Measurements from ENCODE around the gene HRCT1. TPM values are rescaled to one million over a fixed set of nuclear protein-coding genes. Genes with fewer than 3 reads are reported as not detected.
"Not testable (repeated sequence)": the region's sequence is repeated elsewhere in the genome, so short reads cannot be mapped to it uniquely, and the experiment has no call there.

Gene HRCT1
- total RNA-seq, 3 donors from 2014 or later: 3.4 to 16.0 (median 12.8) TPM

- no peak for DNase-seq (ENCODE audit: low spot score in 2 of 2)
- H3K4me3 ChIP-seq: no peak overlapping the region
- intact Hi-C loops (cut with DNase I; ENCODE audit: low total_unique reads): no loop called here
- H3K36me3 ChIP-seq: no peaks in the 10 kb centered on the region
- no peaks in the 10 kb centered on the region for H3K27me3 ChIP-seq
- H3K27ac ChIP-seq: no peak overlapping the region
- no peak for TF ChIP-seq POLR2AphosphoS5 (IDR thresholded peaks at IDR 0.05)
- no peak for TF ChIP-seq CTCF (IDR thresholded peaks at IDR 0.05)
- TF ChIP-seq POLR2A (IDR thresholded peaks at IDR 0.05): no peak
- no peaks in the 10 kb centered on the region for H3K9me3 ChIP-seq
- no peaks in the 10 kb centered on the region for H3K4me1 ChIP-seq
Observed at GRCh38 chr9:35932735-35933134, 26.7 kb downstream of the HRCT1 start.

GRCh38 chr9:35933550-35934067, 27.6 kb downstream of the HRCT1 start:
- Histone ChIP-seq H3K36me3 (no peaks in the 10 kb centered on the region), H3K4me1 (no peaks in the 10 kb centered on the region), H3K4me3 (no peak overlapping the region), H3K9me3 (no peaks in the 10 kb centered on the region), H3K27me3 (no peaks in the 10 kb centered on the region), H3K27ac (no peak overlapping the region)
- no peak for TF ChIP-seq POLR2AphosphoS5 (IDR thresholded peaks at IDR 0.05)
- intact Hi-C loops (cut with DNase I; ENCODE audit: low total_unique reads): no loop called here
- DNase-seq (ENCODE audit: low spot score in 2 of 2): no peak

GRCh38 chr9:35934069-35934468, 28.1 kb downstream of the HRCT1 start:
- H3K27me3 ChIP-seq; H3K9me3 ChIP-seq; H3K4me3 ChIP-seq; DNase-seq (ENCODE audit: low spot score in 2 of 2); H3K4me1 ChIP-seq; H3K36me3 ChIP-seq; H3K27ac ChIP-seq; intact Hi-C loops (cut with DNase I; ENCODE audit: low total_unique reads): not testable (repeated sequence)

GRCh38 chr9:35935261-35935660, 29.3 kb downstream of the HRCT1 start:
- H3K36me3 ChIP-seq: no peaks in the 10 kb centered on the region
- DNase-seq (ENCODE audit: low spot score in 2 of 2): no peak

GRCh38 chr9:35935755-35936509, 29.9 kb downstream of the HRCT1 start:
- no peaks in the 10 kb centered on the region for H3K27me3 ChIP-seq
- H3K27ac ChIP-seq: no peak overlapping the region
- H3K36me3 ChIP-seq: no peaks in the 10 kb centered on the region
- no peak for TF ChIP-seq CTCF (IDR thresholded peaks at IDR 0.05)
- TF ChIP-seq POLR2AphosphoS5 (IDR thresholded peaks at IDR 0.05): no peak
- TF ChIP-seq POLR2A (IDR thresholded peaks at IDR 0.05): no peak
- H3K9me3 ChIP-seq: no peaks in the 10 kb centered on the region
- H3K4me3 ChIP-seq: no peak overlapping the region
- H3K4me1 ChIP-seq: no peaks in the 10 kb centered on the region
- intact Hi-C loops (cut with DNase I; ENCODE audit: low total_unique reads): no loop called here
- no peak for DNase-seq (ENCODE audit: low spot score in 2 of 2)

More at GRCh38 chr9:35935261-35935660, 29.3 kb downstream of the HRCT1 start:
- Histone ChIP-seq H3K27ac (no peak overlapping the region), H3K9me3 (no peaks in the 10 kb centered on the region), H3K4me3 (no peak overlapping the region), H3K27me3 (no peaks in the 10 kb centered on the region), H3K4me1 (no peaks in the 10 kb centered on the region)
- intact Hi-C loops (cut with DNase I; ENCODE audit: low total_unique reads): no loop called here
- no peak for TF ChIP-seq POLR2AphosphoS5 (IDR thresholded peaks at IDR 0.05)
- TF ChIP-seq POLR2A (IDR thresholded peaks at IDR 0.05): no peak
- TF ChIP-seq CTCF (IDR thresholded peaks at IDR 0.05): no peak

GRCh38 chr9:35937227-35937626, 31.2 kb downstream of the HRCT1 start:
- intact Hi-C loops (cut with DNase I; ENCODE audit: low total_unique reads): no loop called here
- Histone ChIP-seq H3K27ac (no peak overlapping the region), H3K36me3 (no peaks in the 10 kb centered on the region), H3K4me1 (no peaks in the 10 kb centered on the region), H3K9me3 (no peaks in the 10 kb centered on the region), H3K4me3 (no peak overlapping the region), H3K27me3 (no peaks in the 10 kb centered on the region)
- TF ChIP-seq POLR2A (IDR thresholded peaks at IDR 0.05): no peak
- TF ChIP-seq CTCF (IDR thresholded peaks at IDR 0.05): no peak
- TF ChIP-seq POLR2AphosphoS5 (IDR thresholded peaks at IDR 0.05): no peak
- DNase-seq (ENCODE audit: low spot score in 2 of 2): no peak

Measured in breast epithelium (tissue), 4 donors.